ENCODE measurements around the gene SLFN12L.
"Not testable (repeated sequence)": the region's sequence is repeated elsewhere in the genome, so short reads cannot be mapped to it uniquely, and the experiment has no call there.

The SLFN12L gene

GRCh38 chr17:35536664-35537171 is 760 bp downstream of the SLFN12L start:
- TF ChIP-seq CTCF (conservative IDR thresholded peaks at IDR 0.05; ENCODE audit: control insufficient read depth, insufficient read depth, low read depth, low read length), result no peak
- no peak overlapping the region for H3K4me3 ChIP-seq (ENCODE audit: control insufficient read depth, low read depth, low read length)
- DNase-seq (ENCODE audit: low read depth), result no peak

DNA sequence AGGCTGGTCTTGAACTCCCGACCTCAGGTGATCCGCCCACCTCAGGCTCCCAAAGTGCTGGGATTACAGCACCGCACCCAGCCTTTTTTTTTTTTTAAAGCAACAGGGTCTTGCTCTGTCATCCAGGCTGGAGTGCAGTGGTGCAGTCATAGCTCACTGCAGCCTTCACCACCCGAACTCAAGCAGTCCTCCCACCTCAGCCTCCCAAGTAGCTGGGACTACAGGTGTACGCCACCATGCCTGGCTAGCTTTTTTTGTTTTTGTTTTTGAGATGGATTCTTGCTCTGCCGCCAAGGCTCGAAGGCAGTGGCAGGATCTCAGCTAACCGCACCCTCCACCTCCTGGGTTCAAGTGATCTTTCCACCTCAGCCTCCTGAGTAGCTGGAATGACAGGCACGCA is 2.1 kb downstream of the SLFN12L start:
- H3K4me3 ChIP-seq (ENCODE audit: control insufficient read depth, low read depth, low read length); DNase-seq (ENCODE audit: low read depth): not testable (repeated sequence)

DNA sequence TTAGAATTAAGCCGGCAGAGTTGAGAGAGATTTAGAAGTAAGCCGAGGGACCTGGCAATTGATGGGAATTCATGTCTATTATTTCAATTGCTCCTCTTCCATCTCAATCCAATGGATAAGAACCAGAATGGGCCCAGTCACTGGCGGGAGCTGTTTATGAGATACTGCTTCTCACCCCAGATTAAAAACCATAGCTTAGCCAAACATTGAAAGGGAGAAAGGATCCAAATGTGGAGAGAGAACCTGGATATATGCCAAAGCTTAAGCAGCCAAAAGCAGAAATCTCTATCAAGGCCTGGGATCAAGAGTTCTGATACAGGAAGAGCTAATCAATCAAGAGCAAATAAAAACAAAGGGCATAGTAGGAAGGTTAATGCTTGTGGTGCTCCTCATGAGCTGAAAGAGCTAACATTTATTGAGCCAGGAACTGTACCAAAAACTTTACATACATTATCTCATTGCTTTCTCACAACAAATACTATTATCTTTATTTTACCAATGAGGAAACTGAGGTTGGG is 2.8 kb downstream of the SLFN12L start:
- no peak overlapping the region for H3K4me3 ChIP-seq (ENCODE audit: control insufficient read depth, low read depth, low read length)

GRCh38 chr17:35531160-35531559 is 6.3 kb downstream of the SLFN12L start:
- TF ChIP-seq CTCF (conservative IDR thresholded peaks at IDR 0.05; ENCODE audit: control insufficient read depth, insufficient read depth, low read depth, low read length), result no peak
- H3K4me3 ChIP-seq (ENCODE audit: control insufficient read depth, low read depth, low read length), result no peak overlapping the region
- no peak for DNase-seq (ENCODE audit: low read depth)

More for the DNA sequence above, 2.8 kb downstream of the SLFN12L start:
- no peak for TF ChIP-seq CTCF (conservative IDR thresholded peaks at IDR 0.05; ENCODE audit: control insufficient read depth, insufficient read depth, low read depth, low read length)
- no peak for DNase-seq (ENCODE audit: low read depth)

- no peak overlapping the region for H3K4me3 ChIP-seq (ENCODE audit: control insufficient read depth, low read depth, low read length)
- TF ChIP-seq CTCF (conservative IDR thresholded peaks at IDR 0.05; ENCODE audit: control insufficient read depth, insufficient read depth, low read depth, low read length), result no peak
- DNase-seq (ENCODE audit: low read depth), result no peak
These were observed 7.6 kb downstream of the SLFN12L start for GRCh38 chr17:35529866-35530265.

- not testable (repeated sequence) for H3K4me3 ChIP-seq (ENCODE audit: control insufficient read depth, low read depth, low read length); DNase-seq (ENCODE audit: low read depth)
These were observed 8.2 kb downstream of the SLFN12L start for GRCh38 chr17:35529326-35529725.

- no peak overlapping the region for H3K4me3 ChIP-seq (ENCODE audit: control insufficient read depth, low read depth, low read length)
- no peak for TF ChIP-seq CTCF (conservative IDR thresholded peaks at IDR 0.05; ENCODE audit: control insufficient read depth, insufficient read depth, low read depth, low read length)
- no peak for DNase-seq (ENCODE audit: low read depth)
These were observed 14.2 kb downstream of the SLFN12L start for GRCh38 chr17:35523296-35523695.

- H3K4me3 ChIP-seq (ENCODE audit: control insufficient read depth, low read depth, low read length); DNase-seq (ENCODE audit: low read depth): not testable (repeated sequence)
These were observed 15.7 kb downstream of the SLFN12L start for GRCh38 chr17:35521654-35522256.
